GM12878 (cell line): Measurements from ENCODE around the gene RPL35A. TPM values are rescaled to one million over a fixed set of nuclear protein-coding genes. Genes with fewer than 3 reads are reported as not detected.

Source experiments
- ATAC-seq: fragments of 200-7000 bp; cut with Tn5 transposase; 3 replicates; pipeline ENCODE4 v1.9.1; 2020; ENCODE audit warnings: mild to moderate bottlenecking, moderate library complexity
- BruUV-seq: library from RNA; stranded (reverse); fragments of 400-500 nt; replicated peaks from 2 replicates; lab custom pipeline; 2021; lab: Mats Ljungman, UMichigan
- CTCF ChIA-PET: fragments of 300-600 bp; sonication (Branson Sonifier 250); formaldehyde crosslinking; extraction: SDS; loops from one replicate; lab custom pipeline; 2021; ENCODE audit warnings: inconsistent platforms; lab: Yijun Ruan, JAX
- POLR2A ChIA-PET: fragments of 350-600 bp; formaldehyde crosslinking; extraction: SDS; loops from one replicate; lab custom pipeline; 2021; ENCODE audit warnings: inconsistent platforms; lab: Charles Lee
- RAD21 ChIA-PET: fragments of 300-600 bp; sonication (Branson Sonifier 250); formaldehyde crosslinking; loops from one replicate; lab custom pipeline; 2023; ENCODE audit warnings: antibody characterized with exemption; ENCODE audit not compliant: unreplicated experiment; lab: Charles Lee
- SMC1A ChIA-PET: fragments of 300-600 bp; sonication (Branson Sonifier 250); formaldehyde crosslinking; loops from one replicate; lab custom pipeline; 2023; ENCODE audit not compliant: unreplicated experiment, uncharacterized antibody; lab: Charles Lee
- DNase-seq: peaks from one replicate; pipeline ENCODE4 v3.0.0-alpha.2; 2011; ENCODE audit warnings: low read depth, low spot score
- FAIRE-seq: peaks from 3 replicates; lab custom pipeline; 2011; peaks lifted over from hg19 to GRCh38; lab: Jason Lieb, UNC
- H2AFZ ChIP-seq: 2 replicates; pipeline ENCODE4 v1.6.0; 2011; ENCODE audit warnings: low read depth, low read length, control low read depth; ENCODE audit not compliant: control insufficient read depth
- H3K27ac ChIP-seq: 2 replicates; pipeline ENCODE4 v1.5.1; 2011; ENCODE audit warnings: control low read depth; ENCODE audit not compliant: control insufficient read depth, insufficient read depth
- H3K27me3 ChIP-seq, 2 experiments: replicated peaks in 1 of 2; 2 replicates each; pipeline versions ENCODE4 v1.6.0 to v1.6.1; 2011; ENCODE audit warnings: low read length in 1 of 2; ENCODE audit not compliant: control insufficient read depth in 2 of 2, insufficient read depth in 2 of 2
- H3K36me3 ChIP-seq, 2 experiments: 2 replicates each; pipeline ENCODE4 v1.5.1; 2011; ENCODE audit warnings: low read length in 1 of 2; ENCODE audit not compliant: control insufficient read depth in 2 of 2, insufficient read depth in 2 of 2
- H3K4me1 ChIP-seq: 2 replicates; pipeline ENCODE4 v1.6.1; 2011; ENCODE audit warnings: mild to moderate bottlenecking, low read length, moderate library complexity, mixed read lengths; ENCODE audit not compliant: control insufficient read depth, insufficient read depth
- H3K4me2 ChIP-seq: 2 replicates; pipeline ENCODE4 v1.6.0; 2011; ENCODE audit warnings: control low read depth; ENCODE audit not compliant: control insufficient read depth, insufficient read depth
- H3K4me3 ChIP-seq: fragments of 200-600 bp; sonication (generic); 2 replicates; pipeline ENCODE4 v1.5.1; 2016
- H3K79me2 ChIP-seq: 2 replicates; pipeline ENCODE4 v1.6.0; 2011; ENCODE audit warnings: low read length; ENCODE audit not compliant: control insufficient read depth, insufficient read depth
- H3K9ac ChIP-seq: 2 replicates; pipeline ENCODE4 v1.8.0; 2011; ENCODE audit warnings: low read length, control low read depth, mixed read lengths; ENCODE audit not compliant: control insufficient read depth, insufficient read depth
- H3K9me3 ChIP-seq: replicated peaks from 3 replicates; pipeline ENCODE4 v1.5.1; 2011; ENCODE audit warnings: mild to moderate bottlenecking, low read length; ENCODE audit not compliant: control insufficient read depth, insufficient read depth
- H4K20me1 ChIP-seq: 2 replicates; pipeline ENCODE4 v1.6.0; 2011; ENCODE audit not compliant: control insufficient read depth, insufficient read depth
- FOS ChIP-seq: IDR thresholded peaks from 3 replicates; pipeline ENCODE4 v1.6.1; 2011; ENCODE audit warnings: borderline replicate concordance; ENCODE audit not compliant: insufficient read length; ENCODE audit errors: extremely low read depth
- HDAC6 ChIP-seq: fragments of 200-600 bp; sonication (generic); IDR thresholded peaks from one replicate; pipeline ENCODE4 v1.8.0; 2017; ENCODE audit warnings: antibody characterized with exemption; ENCODE audit not compliant: unreplicated experiment
- JUND ChIP-seq: IDR thresholded peaks from 2 replicates; pipeline ENCODE4 v1.6.1; 2012; ENCODE audit warnings: low read depth, mild to moderate bottlenecking, low read length, improper control_type of control experiment, moderate library complexity
- MYC ChIP-seq: IDR thresholded peaks from 2 replicates; pipeline ENCODE4 v1.6.1; 2011; ENCODE audit warnings: mild to moderate bottlenecking, low read length, moderate library complexity, inconsistent platforms; ENCODE audit not compliant: insufficient read depth, insufficient replicate concordance, insufficient read length, severe bottlenecking
- NFXL1 ChIP-seq: fragments of 450-650 bp; IDR thresholded peaks from 2 replicates; pipeline ENCODE4 v1.6.1; 2017; ENCODE audit warnings: antibody characterized with exemption, mild to moderate bottlenecking, borderline replicate concordance
- NRF1 ChIP-seq: conservative IDR thresholded peaks from 2 replicates; pipeline ENCODE4 v1.6.1; 2011; ENCODE audit warnings: mild to moderate bottlenecking, low read depth, low read length, improper control_type of control experiment
- SMAD1 ChIP-seq: fragments of 450-650 bp; IDR thresholded peaks from 2 replicates; pipeline ENCODE4 v1.6.1; 2018; ENCODE audit warnings: mild to moderate bottlenecking, low read depth; ENCODE audit not compliant: partially characterized antibody
- SP1 ChIP-seq: IDR thresholded peaks from one replicate; pipeline ENCODE4 v1.6.1; 2011; ENCODE audit warnings: low read depth, low read length
- SRF ChIP-seq, 2 experiments: IDR thresholded peaks; 2 replicates each; pipeline ENCODE4 v1.6.1; 2011; ENCODE audit warnings: low read depth in 2 of 2, low read length in 2 of 2, mild to moderate bottlenecking in 1 of 2, moderate library complexity in 1 of 2
- TARDBP ChIP-seq: IDR thresholded peaks from 2 replicates; pipeline ENCODE4 v1.6.1; 2016; ENCODE audit warnings: borderline replicate concordance
- ZNF384 ChIP-seq: IDR thresholded peaks from 2 replicates; pipeline ENCODE4 v1.6.1; 2012; ENCODE audit warnings: low read depth, mild to moderate bottlenecking, low read length, improper control_type of control experiment, borderline replicate concordance
- WGBS: methylation state at CpG from one replicate; pipeline ENCODE4 v1.1.6; 2016; ENCODE audit warnings: low lambda C conversion rate; ENCODE audit not compliant: insufficient replicate concordance, insufficient coverage; ENCODE audit errors: missing lambda C conversion rate; 5-methylcytosine and 5-hydroxymethylcytosine counted together
- in situ Hi-C: fragments of 300-500 bp; cut with MboI; formaldehyde crosslinking; loops from 9 replicates; pipeline ENCODE4 v1.14.3; 2018; ENCODE audit warnings: mixed read lengths
- intact Hi-C: fragments of 100-400 bp; cut with micrococcal nuclease; formaldehyde crosslinking; loops from one replicate; pipeline ENCODE4 v1.14.2; 2022; ENCODE audit not compliant: unreplicated experiment
- polyA plus RNA-seq, 11 experiments: library from polyadenylated mRNA; depleted of rRNA in 4 of 11; unstranded in 6 of 11; stranded (reverse) in 5 of 11; fragments of >200 nt; fragmentation: Nextera tagmentation in 4 of 11; fragmentation: Illumina TruSeq in 1 of 11; extraction: Ambion mirVana in 4 of 11; extraction: Trizol in 1 of 11; gene quantifications; 1 replicate in 1 of 11; 2 replicates in 10 of 11; pipeline versions ENCODE4 v1.2.1 to v1.2.3, GENCODE V29; 2011 to 2016; ENCODE audit warnings: inconsistent platforms in 2 of 11, missing spikeins in 2 of 11, low read depth in 1 of 11
- total RNA-seq, 4 experiments: library from RNA; depleted of rRNA in 3 of 4; stranded (reverse); fragments of >200 nt in 3 of 4; fragmentation: Illumina TruSeq in 1 of 4; extraction: Trizol in 1 of 4; gene quantifications; 2 replicates each; pipeline versions ENCODE4 v1.2.1 to v1.2.3, GENCODE V29; 2013 to 2021
- TF ChIP-seq, protein P1 (sequence below): IDR thresholded peaks from 2 replicates; pipeline ENCODE4 v1.6.1; 2012; ENCODE audit warnings: mild to moderate bottlenecking, low read depth, low read length
- TF ChIP-seq, protein P2 (sequence below): fragments of 450-650 bp; IDR thresholded peaks from 2 replicates; pipeline ENCODE4 v1.6.1; 2018; ENCODE audit warnings: mild to moderate bottlenecking, low read depth, moderate library complexity; ENCODE audit not compliant: partially characterized antibody
- TF ChIP-seq, protein P3 (sequence below): IDR thresholded peaks from 2 replicates; pipeline ENCODE4 v1.6.1; 2011; ENCODE audit warnings: borderline replicate concordance, low read depth, mild to moderate bottlenecking, moderate library complexity, low read length; ENCODE audit not compliant: insufficient read depth, poor library complexity, severe bottlenecking
- TF ChIP-seq, protein P4 (sequence below): IDR thresholded peaks from 2 replicates; pipeline ENCODE4 v1.6.1; 2012; ENCODE audit warnings: low read length, inconsistent platforms

The RPL35A gene
- total and polyA plus RNA-seq, 10 of the 15 experiments (the other 5 are each of a cell fraction or from before 2014, with no cell fraction given), result 774 to 3,144 (median 1,843) TPM

DNA sequence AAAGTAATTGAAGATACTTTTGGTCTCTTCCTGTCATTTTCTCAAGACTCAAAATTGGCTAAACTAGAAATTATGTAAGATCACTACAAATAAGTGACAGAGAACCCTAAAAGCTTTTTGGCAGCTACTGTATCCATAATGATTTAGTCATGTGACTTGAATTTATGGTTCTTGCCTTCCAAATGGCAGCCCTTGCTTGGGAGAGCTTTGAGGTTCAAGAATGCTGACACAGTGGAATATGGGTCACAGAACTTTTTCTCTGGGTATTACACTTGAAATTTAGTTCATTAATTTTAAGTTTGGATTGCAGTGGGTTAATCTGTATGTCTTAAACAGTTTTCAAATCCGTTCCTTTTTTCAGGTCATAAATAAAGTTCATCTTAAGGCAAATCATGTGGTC is 24.0 kb downstream of the RPL35A start:
- Histone ChIP-seq H3K4me2 (no peak overlapping the region), H3K9ac (no peak overlapping the region), H3K4me1 (no peaks in the 10 kb centered on the region), H4K20me1 (no peaks in the 10 kb centered on the region), H3K4me3 (no peak overlapping the region), H3K9me3 (no peaks in the 10 kb centered on the region), H3K36me3 (no peaks in the 10 kb centered on the region), H3K27me3 (no peaks in the 10 kb centered on the region), H3K79me2 (no peaks in the 10 kb centered on the region), H2AFZ (no peak overlapping the region), H3K27ac (no peak overlapping the region)
- intact Hi-C loops (no loop called here), in situ Hi-C loops (no loop called here)
- POLR2A ChIA-PET, result no interaction called here
- no TSS peak for BruUV-seq
- CTCF ChIA-PET, result no interaction called here
- 5% methylated on average over 1 of the region's 1 CpG for WGBS
- RAD21 ChIA-PET, result no interaction called here
- SMC1A ChIA-PET, result no interaction called here
- FAIRE-seq (no peak), ATAC-seq (no peak), DNase-seq (no peak)
- TF ChIP-seq ZNF384 (no peak), MYC (no peak), FOS (no peak), JUND (no peak), SRF (IDR thresholded peaks at IDR 0.05; ENCODE audit: low read depth in 2 of 2, low read length in 2 of 2) (no peak), HDAC6 (no peak), SP1 (no peak), TARDBP (no peak), SMAD1 (no peak), NRF1 (no peak), NFXL1 (no peak)
- TF ChIP-seq, protein P1, sequence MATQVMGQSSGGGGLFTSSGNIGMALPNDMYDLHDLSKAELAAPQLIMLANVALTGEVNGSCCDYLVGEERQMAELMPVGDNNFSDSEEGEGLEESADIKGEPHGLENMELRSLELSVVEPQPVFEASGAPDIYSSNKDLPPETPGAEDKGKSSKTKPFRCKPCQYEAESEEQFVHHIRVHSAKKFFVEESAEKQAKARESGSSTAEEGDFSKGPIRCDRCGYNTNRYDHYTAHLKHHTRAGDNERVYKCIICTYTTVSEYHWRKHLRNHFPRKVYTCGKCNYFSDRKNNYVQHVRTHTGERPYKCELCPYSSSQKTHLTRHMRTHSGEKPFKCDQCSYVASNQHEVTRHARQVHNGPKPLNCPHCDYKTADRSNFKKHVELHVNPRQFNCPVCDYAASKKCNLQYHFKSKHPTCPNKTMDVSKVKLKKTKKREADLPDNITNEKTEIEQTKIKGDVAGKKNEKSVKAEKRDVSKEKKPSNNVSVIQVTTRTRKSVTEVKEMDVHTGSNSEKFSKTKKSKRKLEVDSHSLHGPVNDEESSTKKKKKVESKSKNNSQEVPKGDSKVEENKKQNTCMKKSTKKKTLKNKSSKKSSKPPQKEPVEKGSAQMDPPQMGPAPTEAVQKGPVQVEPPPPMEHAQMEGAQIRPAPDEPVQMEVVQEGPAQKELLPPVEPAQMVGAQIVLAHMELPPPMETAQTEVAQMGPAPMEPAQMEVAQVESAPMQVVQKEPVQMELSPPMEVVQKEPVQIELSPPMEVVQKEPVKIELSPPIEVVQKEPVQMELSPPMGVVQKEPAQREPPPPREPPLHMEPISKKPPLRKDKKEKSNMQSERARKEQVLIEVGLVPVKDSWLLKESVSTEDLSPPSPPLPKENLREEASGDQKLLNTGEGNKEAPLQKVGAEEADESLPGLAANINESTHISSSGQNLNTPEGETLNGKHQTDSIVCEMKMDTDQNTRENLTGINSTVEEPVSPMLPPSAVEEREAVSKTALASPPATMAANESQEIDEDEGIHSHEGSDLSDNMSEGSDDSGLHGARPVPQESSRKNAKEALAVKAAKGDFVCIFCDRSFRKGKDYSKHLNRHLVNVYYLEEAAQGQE, result no peak
- TF ChIP-seq, protein P2, sequence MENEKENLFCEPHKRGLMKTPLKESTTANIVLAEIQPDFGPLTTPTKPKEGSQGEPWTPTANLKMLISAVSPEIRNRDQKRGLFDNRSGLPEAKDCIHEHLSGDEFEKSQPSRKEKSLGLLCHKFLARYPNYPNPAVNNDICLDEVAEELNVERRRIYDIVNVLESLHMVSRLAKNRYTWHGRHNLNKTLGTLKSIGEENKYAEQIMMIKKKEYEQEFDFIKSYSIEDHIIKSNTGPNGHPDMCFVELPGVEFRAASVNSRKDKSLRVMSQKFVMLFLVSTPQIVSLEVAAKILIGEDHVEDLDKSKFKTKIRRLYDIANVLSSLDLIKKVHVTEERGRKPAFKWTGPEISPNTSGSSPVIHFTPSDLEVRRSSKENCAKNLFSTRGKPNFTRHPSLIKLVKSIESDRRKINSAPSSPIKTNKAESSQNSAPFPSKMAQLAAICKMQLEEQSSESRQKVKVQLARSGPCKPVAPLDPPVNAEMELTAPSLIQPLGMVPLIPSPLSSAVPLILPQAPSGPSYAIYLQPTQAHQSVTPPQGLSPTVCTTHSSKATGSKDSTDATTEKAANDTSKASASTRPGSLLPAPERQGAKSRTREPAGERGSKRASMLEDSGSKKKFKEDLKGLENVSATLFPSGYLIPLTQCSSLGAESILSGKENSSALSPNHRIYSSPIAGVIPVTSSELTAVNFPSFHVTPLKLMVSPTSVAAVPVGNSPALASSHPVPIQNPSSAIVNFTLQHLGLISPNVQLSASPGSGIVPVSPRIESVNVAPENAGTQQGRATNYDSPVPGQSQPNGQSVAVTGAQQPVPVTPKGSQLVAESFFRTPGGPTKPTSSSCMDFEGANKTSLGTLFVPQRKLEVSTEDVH, result no peak
- TF ChIP-seq, protein P3, sequence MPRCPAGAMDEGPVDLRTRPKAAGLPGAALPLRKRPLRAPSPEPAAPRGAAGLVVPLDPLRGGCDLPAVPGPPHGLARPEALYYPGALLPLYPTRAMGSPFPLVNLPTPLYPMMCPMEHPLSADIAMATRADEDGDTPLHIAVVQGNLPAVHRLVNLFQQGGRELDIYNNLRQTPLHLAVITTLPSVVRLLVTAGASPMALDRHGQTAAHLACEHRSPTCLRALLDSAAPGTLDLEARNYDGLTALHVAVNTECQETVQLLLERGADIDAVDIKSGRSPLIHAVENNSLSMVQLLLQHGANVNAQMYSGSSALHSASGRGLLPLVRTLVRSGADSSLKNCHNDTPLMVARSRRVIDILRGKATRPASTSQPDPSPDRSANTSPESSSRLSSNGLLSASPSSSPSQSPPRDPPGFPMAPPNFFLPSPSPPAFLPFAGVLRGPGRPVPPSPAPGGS, result no peak
- TF ChIP-seq, protein P4, sequence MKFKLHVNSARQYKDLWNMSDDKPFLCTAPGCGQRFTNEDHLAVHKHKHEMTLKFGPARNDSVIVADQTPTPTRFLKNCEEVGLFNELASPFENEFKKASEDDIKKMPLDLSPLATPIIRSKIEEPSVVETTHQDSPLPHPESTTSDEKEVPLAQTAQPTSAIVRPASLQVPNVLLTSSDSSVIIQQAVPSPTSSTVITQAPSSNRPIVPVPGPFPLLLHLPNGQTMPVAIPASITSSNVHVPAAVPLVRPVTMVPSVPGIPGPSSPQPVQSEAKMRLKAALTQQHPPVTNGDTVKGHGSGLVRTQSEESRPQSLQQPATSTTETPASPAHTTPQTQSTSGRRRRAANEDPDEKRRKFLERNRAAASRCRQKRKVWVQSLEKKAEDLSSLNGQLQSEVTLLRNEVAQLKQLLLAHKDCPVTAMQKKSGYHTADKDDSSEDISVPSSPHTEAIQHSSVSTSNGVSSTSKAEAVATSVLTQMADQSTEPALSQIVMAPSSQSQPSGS, result no peak
